ENCODE data around the gene ATP2C2.
"Not testable (repeated sequence)": the region's sequence is repeated elsewhere in the genome, so short reads cannot be mapped to it uniquely, and the experiment has no call there.

The ATP2C2 gene, protein sequence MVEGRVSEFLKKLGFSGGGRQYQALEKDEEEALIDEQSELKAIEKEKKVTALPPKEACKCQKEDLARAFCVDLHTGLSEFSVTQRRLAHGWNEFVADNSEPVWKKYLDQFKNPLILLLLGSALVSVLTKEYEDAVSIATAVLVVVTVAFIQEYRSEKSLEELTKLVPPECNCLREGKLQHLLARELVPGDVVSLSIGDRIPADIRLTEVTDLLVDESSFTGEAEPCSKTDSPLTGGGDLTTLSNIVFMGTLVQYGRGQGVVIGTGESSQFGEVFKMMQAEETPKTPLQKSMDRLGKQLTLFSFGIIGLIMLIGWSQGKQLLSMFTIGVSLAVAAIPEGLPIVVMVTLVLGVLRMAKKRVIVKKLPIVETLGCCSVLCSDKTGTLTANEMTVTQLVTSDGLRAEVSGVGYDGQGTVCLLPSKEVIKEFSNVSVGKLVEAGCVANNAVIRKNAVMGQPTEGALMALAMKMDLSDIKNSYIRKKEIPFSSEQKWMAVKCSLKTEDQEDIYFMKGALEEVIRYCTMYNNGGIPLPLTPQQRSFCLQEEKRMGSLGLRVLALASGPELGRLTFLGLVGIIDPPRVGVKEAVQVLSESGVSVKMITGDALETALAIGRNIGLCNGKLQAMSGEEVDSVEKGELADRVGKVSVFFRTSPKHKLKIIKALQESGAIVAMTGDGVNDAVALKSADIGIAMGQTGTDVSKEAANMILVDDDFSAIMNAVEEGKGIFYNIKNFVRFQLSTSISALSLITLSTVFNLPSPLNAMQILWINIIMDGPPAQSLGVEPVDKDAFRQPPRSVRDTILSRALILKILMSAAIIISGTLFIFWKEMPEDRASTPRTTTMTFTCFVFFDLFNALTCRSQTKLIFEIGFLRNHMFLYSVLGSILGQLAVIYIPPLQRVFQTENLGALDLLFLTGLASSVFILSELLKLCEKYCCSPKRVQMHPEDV

GRCh38 chr16:84368308-84368996 is at the start of gene ATP2C2:
TSS of gene ATP2C2 (plus strand) at chr16:84368538. CDS start at chr16:84368616, 78 bp downstream.
- no peak for DNase-seq

DNA sequence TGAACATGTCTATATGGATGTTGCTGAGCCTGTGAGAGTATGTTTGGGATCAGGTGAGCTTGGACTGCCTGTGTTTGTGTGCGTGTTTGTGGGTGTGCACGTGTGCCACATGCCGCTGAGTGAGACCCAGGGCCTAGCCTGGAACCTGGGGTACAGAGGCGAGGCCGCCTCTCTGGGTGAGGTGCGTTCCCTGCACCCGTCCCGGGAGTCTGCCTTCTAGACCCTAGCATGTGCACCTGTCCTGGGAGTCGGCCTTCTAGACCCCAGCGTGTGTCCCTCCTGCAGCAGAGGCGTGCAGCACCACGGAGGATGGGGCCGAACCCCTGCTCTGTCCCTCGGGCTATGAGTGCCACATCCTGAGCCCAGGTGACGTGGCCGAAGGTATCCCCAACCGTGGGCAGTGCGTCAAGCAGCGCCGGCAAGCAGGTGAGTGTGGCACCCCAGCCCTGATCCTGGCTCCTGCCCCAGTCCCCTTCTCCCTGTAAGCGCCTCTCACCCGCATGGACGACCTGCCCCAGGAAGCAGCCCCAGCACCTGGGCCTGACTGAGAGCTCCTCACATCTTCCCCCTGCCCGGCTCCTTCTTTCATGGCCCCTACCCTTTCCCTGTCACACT is 49.1 kb upstream of the ATP2C2 start:
- DNase-seq = no peak

DNA sequence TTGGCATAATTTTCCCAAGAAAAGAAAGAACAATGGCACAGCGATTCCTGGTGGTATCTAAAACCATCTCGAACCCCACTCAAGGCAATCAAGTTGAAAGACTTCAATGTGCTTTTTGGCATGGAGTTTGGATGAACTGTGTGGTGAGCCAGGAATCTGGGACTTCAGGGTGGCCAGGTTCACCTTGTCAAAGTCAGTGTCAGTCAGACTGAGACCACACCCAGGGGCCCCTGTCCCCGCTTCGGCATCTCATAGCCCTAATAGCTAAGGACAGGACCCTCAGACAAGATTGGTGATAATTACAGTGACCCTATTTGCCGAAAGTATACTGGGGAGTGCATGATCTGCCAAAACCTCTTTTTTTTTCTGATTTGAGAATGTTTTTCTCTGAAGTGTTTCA is 47.8 kb upstream of the ATP2C2 start:
- DNase-seq = no peak

GRCh38 chr16:84321932-84322331 is 46.4 kb upstream of the ATP2C2 start:
- no peak for DNase-seq

DNA sequence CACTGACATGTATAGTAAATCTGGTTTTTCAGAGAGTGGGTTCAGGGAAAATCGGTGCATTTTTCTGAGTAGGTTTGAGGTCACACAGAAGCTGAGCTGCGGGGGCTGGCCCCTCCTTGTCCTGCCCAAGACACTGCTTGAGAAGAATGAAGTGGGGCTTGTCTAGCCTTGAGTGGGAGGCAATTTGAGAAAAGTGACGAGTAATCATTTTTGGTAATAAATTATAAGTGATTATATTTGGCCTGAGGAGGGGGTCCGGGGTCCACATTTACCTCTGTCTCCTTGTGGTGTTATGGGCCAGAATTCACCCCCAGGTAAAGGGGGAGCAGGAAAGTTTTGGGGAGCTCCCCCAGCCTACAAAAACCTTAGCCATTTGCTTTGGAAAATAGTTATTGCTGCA is 45.6 kb upstream of the ATP2C2 start:
- DNase-seq = no peak

- DNase-seq = no peak
Measured at GRCh38 chr16:84323606-84324005, 44.7 kb upstream of the ATP2C2 start.

GRCh38 chr16:84324434-84325262 is 43.7 kb upstream of the ATP2C2 start:
- no peak for DNase-seq

DNA sequence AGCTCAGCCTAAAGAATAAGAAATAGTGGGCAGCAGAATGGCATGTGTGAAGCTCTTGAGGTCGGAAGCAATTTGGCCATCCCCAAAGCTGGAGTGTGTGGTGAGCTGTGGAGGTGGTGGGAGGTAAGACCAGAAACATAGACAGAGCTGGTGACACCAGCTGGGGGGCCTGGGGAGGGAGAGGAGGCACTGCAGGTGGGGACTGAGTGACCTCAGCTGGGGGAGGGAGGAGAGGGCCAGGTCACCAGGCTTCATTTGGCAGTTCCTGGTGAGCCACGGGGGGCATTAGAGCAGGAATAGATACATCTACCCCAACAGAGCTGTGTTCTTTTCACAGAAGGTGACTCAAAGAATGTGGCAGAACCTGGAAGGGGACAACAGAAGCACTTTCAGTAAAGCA is 41.8 kb upstream of the ATP2C2 start:
- no peak for DNase-seq

DNA sequence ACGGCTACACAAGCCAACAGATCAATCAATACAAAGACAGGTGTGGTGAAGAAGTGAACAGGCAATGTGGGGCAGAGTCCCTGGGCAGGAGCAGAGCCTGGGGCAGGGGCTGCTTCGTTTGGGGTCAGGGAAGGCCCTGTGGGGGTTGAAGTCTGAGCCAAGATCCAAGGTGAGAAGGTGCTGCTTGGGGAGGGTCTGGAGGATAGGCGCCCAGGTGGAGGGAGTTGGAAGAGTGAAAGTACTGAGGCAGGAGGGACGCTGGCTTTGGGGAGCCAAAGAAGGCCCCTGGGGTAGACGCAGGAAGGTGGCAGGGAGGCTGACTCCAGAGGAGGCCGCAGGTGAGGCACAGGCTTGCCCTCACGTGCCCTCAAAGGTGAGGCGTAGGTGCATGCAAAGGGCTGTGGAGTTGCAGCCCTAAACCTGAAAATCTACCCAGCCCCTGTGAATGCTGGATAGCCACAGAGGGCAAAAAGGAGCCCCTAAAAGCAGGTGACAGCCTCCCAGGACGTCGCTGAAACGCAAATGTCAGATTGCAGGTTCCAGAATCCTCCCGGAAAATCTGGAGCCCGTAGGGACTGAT is 40.3 kb upstream of the ATP2C2 start:
- DNase-seq = no peak

DNA sequence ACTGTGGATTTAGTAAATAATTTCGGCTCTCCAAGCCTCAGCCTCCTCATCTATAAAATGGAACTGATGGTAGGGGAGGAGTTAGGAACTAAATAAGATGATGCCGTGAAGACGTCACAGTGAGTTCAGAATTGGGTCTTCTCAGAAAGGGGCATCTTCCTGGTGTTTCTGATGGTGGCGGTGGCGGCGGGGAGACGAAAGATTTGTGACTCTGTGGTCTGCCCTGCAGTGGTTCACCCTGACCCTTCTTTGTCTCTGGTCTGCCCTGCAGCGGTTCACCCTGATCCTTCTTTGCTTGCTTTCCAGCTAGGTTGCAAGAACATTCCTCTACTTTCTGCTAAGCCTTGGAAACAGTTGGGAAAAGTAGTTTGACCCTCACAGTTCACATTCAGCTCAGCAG is 39.3 kb upstream of the ATP2C2 start:
- DNase-seq = no peak

DNA sequence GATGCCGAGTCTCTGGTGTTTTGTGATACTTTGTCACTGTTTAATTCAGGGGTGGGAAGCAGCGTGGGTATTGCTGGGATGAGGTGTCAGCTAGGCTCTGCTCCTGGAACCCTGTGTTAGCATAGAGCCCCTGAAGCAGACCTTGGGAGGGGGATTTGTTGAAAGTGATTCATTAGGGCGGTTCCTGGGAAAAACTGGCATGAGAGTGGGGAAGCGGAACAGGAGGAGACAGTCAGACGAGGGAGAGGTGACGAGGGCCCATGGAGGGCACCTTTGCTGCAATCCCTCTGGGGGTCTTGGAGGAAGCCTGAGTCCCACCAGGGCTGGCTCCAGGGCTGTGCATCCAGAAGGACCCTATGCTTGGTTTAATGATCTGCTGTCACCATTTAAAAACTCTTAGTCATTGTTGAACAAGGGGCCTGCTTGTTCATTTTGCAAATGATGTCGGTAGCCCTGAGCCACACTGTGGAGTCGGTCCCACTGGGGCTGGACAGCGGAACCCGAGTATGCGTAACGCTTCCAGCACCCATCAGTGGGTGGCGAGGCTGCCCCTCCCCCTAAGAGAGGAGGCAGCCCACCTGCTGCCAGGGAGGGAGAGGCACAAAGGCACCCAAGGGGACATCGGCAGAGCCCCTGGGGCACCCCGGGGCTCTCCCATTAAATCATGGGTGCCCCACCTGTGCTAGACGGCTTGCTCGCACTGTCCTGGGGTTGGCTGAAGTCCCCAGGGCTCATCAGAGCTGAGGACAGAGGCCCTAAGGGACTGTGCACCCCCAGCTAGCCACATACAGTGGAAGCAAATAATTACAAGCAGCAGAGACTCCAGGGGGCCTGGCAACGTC is 38.3 kb upstream of the ATP2C2 start:
- DNase-seq = no peak

DNA sequence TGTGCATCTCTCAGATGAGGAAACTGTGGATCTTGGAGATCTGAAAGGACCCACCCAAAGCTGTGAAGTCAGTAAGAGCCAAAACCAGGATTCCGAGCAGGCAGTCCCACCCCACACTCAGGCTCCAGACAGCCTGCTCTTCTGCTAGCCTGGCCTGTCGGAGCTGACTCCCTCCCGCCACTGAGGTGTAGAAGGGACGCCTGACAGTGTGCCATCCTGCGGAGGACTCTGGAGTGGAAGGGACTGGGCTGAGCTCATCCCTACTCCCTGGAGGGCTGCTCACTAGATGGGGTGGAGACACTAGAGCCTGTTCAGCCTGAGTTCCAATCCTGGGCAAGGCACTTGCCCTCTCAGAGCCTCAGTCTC is 37.7 kb upstream of the ATP2C2 start:
- no peak for DNase-seq

- no peak for DNase-seq
Measured at GRCh38 chr16:84331998-84332780, 36.1 kb upstream of the ATP2C2 start.

DNA sequence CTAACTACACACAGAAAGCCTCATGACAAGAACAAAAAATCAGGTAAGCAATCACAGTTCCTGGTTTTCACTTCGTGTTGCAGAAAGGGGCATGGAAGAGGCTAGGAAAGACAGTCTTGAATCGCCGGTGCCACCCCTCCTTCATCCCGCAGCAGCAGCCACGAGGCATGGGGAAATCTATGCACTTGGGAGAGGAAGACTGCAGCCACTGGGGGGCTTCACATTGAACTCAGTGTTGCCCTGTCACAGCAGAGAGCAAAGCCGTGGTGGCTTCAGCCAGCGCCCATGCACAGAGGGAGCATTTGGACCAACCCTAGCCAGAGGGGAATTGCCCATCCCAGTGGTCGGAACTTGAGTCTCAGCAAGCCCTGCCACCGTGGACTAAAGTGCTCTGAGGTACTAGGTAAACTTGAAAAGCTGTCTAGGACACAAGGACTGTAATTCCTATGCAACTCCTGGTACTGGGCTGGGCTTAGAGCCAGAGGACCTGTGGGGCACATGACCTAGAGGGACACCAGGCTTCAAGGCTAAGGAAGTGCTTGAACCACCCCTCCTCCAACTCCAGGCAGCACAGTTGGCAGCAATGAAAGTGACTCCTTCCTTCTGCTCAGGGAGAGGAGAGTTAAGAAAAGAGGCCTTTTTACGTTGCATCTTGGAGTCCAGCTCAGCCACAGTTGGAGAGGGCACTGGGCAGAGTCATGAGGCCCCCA is 35.2 kb upstream of the ATP2C2 start:
- DNase-seq = no peak

- DNase-seq = no peak
Measured at GRCh38 chr16:84334058-84334457, 34.3 kb upstream of the ATP2C2 start.

DNA sequence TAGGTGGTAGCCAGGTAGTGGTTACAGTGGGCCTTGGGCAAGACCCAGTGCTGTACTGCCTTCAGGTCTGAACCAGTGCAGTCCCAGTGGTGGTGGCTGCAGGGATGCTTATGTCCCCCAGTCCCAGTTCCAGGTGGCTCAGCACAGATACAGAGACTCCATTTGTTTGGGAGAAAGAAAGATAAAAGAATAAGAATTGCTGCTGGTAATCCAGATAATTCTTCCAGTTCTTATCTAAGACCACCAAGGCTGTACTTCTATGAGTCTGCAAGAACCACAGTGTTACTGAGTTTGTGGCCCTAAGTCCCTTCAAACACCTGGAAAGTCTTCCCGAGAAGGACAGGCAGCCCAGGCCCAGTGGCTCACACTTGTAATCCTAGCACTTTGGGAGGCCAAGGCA is 33.9 kb upstream of the ATP2C2 start:
- no peak for DNase-seq

DNA sequence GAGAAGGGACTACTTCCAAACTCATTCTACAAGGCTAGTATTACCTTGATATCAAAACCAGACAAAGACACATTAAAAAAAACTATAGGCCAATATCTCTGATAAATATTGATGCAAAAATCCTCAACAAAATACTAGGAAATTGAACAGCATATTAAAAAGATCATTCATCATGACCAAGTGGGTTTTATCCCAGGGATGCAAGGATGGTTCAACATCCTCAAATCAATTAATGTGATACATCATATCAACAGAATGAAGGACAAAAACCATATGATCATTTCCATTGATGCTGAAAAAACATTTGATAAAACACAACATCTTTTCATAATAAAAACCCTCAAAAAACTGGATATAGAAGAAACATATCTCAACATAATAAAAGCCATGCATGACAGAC is 31.1 kb upstream of the ATP2C2 start:
- not testable (repeated sequence) for DNase-seq

- no peak for DNase-seq
Measured at GRCh38 chr16:84339311-84339710, 29.0 kb upstream of the ATP2C2 start.

DNA sequence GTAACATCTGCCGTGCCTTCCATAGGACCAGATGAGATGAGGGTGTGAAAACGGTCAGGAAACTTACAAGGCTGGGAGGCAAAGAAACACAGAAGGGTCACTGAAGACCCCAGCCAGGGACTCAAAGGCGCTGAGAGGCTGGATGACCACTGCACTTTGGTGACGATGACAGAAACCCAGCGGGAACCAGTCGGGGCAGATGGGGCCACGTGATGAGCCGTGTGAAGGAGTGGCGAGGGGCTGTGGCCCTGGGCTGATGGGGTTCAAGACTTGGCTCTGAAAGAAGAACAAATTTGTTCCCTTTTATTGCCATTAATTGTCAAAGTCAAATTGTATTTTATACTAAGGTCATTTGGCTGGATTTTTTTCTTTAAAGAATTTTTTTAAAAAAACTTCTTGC is 28.6 kb upstream of the ATP2C2 start:
- DNase-seq = no peak
